ENCODE results near the gene HOXC10.

The HOXC10 gene

DNA sequence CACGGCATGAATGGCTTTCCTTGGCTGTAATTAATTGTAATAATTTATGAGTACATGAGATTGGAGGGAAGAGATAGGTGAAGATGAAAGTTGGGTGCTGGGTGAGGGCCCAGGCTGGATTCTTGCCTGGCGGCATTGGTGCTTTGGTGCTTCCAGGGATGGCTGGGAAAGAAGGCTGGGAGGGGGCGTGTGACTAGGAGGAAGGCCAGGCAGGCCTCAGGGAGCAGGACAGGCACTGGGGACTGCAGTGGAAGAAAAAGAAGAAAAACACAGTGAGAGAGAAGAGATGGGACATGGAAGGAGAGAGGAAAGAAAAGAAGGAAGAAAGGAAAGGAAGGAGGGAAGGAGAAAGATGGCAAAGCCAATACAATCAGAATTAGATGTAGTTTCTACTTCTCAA is 18.7 kb downstream of the HOXC10 start:
- DNase-seq (ENCODE audit: low read depth) = no peak

DNA sequence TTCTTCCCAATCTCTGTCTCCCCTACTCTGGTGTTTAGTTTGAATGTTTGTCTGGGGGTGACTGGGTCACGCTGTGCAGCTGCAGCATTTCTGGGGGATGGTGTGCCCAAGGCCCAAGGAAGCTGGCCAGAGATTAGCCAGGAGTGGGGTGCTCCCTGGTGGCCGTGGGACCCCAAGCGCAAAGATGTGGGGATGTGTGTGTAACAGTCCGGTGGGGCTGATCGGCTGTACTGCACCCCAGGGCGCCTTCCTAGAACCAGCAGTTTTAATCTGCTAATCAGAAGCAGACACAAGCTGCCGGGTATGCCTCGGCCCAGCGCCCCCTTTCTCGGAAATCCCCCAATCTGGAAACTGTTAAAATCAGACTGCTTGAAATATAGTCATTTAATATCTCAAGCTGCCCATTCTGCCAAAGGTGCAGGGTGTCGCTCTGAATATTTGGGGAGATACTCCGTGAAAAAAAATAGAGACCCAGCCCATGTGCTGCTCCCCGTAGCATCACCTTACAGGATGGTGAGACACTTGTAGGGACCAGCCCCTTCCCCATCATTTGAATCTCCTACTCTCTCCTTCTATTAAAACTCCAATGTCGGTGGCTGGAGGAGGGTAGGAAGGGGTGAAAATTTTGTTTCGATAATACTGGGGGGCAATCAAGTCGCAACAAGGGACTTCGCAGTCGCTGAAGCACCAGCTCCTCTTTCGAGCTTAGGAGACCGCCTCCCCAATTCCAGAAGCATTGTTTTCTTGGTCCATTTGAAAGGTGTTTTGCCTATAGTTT is 19.3 kb downstream of the HOXC10 start:
- DNase-seq (ENCODE audit: low read depth) = no peak

DNA sequence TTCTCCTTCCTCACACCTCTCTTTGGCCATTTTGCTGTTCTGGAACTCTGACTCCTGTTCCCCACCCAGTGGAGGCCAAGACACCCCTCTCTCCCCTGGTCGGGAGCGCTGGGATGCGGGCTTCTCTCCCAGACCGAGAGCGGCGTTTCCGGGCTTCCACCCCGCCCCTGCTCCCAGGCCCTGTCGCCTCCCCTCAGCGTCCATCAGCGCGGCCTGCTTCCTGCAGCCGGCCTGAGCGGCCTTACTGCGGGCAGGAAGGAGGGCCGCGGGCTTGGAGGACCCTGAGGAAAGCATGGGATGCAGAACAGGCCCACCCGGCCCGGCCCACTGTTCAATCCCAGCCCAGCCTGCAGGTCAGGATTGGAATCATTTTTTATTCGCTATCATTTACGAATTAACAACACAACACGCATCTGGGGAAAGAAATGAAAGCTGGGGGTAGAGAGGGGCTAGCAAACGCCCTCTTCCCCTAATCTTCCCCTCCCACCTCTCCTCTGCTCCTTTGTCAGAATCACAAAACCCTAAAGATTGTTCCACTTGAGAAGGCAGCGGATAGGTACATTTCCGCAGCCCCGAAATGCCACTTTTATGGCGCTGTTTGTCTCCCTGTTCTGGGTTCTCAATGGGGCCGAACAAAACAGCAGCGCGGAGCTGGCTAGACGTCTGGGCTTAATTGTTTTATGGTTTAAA is 20.0 kb downstream of the HOXC10 start:
- no peak for DNase-seq (ENCODE audit: low read depth)

DNA sequence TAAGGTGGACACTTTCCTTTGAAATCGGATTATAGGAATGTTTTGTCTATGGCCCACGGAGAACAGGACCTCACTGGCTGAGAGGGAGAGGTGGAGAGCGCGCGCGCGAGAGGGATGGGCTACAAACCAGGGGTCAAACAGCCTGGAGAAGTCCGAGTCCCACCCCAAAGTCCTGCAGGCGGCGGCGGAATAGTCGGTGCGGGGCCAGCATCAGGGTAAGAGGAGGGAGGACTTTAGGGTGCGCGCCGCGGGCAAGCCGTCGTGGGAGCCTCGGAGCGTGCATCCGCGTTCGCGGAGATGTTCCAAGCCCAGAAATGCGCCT is 20.5 kb downstream of the HOXC10 start:
- no peak for DNase-seq (ENCODE audit: low read depth)

DNA sequence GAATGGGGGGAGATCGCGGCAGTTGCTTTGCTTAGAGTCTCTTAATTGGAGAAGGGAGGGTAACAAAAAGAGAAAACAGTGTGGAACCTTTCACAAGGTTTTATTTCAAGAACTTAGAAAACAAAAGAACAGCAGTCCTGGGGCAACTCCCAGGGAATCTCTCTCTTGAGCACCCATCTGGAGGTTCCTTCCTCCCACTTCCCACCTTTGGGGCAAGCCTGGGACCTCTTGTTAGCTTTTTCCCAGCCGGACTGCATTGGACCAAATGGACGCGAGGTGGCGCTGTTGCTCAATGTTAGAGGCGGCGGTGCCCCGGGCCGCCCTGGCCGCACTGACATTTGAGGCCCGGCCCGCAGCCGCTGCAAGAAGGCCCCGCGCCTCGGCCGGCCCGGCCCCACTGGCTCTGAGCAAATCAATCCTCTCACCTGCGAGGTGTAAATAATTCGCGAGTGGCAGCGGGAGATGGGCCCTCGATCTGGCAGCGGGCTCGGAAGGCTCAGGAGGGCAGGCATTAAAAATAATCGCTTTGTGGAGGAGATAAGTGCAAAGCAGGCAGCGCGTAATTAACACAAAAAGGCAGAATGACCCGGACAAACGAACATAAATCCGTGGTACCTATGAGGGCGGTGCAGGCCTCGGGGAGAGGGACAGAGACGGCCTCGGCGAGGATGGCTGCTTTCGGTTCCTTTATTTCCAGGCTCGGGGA is 21.1 kb downstream of the HOXC10 start:
- DNase-seq (ENCODE audit: low read depth) = peak; percentile 77

DNA sequence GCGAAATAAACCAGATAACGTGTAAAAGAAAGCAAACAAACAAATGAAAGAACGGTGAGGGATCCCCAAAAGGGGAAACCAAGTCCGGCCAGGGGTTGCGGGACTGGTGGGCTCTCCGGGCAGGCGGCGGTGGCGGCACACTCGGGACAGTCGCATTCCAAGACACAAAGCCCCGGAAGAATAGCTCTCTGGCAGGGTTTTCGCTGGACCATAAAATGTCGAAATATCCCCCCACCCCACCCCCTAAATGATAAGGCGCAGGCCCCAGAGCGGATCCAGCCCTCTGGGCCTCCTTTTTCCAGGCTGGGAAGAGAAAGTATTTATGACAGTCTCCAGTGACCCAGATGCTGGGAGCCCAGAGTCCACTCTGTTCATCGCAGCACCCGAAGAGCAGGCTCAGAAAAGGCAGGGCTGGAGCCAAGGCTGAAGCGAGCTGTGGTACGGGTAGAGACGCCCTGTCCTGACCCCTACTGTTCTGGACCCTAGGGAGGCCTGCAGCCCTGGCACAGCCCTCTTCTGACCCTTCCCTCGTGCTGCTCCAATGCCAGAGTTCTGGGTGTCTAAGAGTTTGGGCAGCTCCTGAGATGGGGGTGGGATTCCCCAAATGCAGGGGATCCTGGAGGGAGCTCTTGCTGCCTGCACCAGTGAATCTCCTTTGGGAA is 21.7 kb downstream of the HOXC10 start:
- no peak for DNase-seq (ENCODE audit: low read depth)

DNA sequence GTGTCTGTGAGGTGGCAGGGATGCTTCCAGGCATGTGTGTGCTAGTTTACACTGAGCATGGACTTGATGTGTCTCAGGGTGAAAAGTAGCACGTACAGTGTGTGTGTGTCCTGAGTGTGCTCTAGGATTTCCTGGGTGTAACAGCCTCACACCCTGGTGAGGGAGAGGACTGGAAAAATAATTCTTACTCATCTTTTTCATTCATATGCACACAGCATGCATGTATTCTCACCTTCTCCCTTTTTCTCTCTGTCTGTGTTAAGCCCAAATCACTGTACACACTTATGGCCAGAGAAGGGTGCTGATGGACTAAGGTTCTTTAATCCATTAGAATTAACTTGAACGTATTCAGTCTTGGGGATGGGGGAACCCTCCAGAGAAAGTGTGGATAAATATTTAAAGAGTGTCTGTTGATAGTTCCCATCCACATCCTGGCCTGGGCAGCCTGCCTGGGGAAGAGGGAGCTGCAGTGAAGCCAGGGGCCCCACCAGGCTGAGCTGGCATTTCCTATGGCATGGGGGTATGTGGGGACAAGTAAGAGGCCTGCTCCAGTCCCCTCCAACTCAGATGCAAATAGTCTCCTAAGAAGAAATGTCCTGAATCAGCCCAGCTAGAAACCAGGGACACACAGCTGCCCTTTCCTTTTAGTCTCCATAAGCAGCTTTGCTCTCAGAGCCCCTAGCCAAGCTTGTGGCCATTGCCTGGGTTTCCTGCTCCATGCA is 22.8 kb downstream of the HOXC10 start:
- DNase-seq (ENCODE audit: low read depth) = no peak

DNA sequence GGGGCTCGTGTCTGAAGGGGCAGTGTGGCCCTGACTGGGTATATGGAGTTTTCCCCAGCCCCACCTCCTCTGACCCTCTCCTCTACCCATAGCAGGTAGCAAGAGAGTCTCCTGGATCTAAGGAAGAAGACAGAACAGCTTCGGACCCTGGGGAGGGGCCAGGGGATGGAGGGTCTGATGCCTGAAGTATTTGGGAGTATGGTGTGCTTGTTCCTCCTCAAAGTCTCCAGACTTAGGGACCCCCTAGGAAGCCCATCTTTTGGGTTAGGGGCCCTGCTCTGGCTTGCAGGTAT is 23.3 kb downstream of the HOXC10 start:
- DNase-seq (ENCODE audit: low read depth) = no peak

DNA sequence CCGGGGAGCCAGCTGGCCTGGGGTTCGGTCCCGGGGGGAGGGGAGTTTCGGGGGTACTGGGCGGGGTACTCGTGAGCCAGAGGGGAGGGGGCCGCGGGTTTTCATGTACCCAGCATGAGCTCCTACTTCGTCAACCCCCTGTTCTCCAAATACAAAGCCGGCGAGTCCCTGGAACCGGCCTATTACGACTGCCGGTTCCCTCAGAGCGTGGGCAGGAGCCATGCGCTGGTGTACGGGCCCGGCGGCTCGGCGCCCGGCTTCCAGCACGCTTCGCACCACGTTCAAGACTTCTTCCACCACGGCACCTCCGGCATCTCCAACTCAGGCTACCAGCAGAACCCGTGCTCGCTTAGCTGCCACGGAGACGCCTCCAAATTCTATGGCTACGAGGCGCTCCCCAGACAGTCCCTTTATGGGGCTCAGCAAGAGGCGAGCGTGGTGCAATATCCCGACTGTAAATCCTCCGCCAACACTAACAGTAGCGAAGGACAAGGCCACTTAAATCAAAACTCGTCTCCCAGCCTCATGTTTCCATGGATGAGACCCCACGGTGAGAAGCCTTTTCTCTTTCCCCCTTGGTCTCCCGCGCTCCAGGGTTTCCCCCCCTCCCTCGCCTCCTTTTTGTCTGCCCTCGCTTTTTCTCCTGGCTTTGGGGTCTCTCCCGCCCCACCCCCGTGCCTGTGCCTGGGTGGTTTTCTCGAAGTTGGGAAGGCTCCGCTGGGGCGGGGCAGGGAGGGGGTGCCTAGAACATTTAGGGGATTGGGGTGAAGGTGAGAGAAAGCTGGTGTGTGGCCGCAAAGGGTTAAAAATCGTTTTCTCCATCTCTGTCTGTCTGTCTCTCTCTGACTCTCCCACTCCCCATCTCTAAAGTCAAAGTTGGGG is 24.5 kb downstream of the HOXC10 start:
- no peak for DNase-seq (ENCODE audit: low read depth)

DNA sequence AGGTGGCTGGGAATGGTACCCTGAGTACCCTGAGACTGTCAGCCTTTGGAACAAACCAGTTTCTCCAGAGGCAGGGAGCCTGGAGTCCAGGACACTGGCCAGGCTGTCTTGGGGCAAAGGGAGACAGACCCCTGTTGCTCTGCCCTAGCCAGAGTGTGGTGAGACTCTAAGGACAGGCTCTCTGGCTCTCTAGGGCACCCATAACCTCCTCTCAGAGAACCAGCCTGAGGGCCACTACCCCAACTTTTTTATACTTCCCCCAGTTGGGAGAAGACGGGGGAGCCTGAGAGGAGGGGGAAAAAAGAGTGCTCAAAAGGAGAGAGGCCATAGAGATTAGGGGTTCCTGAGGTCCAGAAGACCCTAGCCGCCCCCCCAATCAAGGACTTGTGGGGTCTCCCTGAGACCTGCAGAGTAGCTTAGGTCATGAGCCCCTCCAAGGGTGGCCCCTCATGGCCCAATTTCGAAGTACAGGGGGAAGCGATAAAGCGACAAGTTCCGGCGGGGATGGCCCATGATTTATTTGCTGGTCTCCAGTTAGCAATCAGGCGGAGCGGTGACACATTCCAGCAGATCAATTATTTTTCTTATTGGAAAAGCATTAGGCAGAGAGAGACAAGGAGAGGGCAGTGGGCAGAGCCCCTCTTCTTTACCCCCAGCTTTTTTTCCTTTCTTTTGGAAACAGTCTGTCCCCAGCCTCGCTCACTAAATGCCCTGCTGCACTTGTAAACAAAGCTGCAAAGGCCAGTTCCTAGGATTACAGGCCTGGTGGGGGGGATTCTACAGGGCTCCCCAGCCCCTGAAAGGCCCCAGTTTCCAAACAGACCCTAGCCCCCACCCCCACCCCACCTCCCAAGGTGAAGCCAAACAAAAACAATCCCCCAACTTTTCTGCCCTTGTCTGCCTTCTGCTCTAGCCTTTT is 25.4 kb downstream of the HOXC10 start:
- DNase-seq (ENCODE audit: low read depth) = no peak

DNA sequence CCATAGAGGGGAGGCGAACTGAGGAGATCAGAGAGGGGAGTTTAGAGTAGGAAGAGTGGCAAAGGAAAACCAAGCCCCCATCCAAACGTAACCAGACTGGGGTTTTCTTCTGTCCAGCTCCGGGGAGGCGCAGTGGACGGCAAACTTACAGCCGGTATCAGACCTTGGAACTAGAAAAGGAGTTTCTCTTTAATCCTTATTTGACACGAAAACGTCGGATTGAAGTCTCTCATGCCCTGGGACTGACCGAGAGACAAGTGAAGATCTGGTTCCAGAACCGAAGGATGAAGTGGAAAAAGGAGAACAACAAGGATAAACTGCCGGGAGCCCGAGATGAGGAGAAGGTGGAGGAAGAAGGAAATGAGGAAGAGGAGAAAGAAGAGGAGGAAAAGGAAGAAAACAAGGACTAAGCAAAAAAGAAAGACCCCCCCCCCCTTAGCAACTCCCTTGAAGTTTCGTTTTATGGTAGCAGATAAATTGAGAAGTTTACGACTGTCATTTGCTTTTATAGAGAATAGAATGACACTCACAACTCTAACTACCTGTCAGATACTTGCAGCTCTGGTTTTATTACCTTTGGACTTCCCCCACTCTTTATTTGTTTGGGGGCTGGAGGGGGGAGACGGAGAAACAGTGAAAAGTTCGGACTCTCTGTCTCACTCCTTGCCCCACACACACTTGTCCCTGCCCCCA is 26.2 kb downstream of the HOXC10 start:
- DNase-seq (ENCODE audit: low read depth) = no peak

DNA sequence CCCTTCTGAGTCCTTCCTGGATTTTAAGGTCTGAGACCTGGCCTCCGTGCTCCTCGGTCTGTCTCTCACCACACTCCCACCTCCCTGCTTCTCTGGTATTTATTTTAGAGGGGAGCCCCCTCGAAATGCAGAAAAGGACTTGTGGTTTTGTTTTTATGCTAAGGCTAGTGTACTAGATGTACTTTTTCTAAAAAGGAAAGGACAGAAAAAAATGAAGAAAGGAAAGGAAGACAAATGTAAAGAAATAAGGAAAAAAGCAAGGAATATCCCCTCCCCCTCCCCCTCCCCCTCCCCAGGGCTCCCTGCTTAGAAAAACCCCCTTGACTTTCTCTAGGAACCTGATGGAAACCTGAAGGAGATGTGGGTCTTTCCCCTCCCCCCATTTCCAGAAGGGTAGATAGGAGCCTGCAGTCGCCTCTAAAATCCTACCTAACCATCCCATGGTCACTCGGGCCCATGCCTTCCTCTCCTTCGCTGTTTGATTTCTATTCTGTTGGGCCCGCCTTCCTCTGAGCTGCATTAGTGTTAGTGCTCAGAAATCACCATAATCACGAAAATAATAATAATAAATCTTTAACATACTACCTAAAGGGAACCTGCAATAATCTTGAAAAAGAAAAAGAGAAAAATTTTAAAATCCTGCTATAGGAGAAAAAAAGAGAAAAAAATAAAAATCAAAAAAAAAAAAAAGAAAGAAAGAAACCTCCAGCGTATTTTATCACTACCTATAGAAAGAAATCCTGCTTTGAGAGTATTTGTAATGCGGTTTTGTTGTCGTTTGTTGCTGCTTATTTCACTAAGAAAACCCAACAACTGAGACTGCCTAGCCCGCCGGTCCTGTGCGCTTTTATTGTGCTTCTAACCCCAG is 27.0 kb downstream of the HOXC10 start:
- no peak for DNase-seq (ENCODE audit: low read depth)

DNA sequence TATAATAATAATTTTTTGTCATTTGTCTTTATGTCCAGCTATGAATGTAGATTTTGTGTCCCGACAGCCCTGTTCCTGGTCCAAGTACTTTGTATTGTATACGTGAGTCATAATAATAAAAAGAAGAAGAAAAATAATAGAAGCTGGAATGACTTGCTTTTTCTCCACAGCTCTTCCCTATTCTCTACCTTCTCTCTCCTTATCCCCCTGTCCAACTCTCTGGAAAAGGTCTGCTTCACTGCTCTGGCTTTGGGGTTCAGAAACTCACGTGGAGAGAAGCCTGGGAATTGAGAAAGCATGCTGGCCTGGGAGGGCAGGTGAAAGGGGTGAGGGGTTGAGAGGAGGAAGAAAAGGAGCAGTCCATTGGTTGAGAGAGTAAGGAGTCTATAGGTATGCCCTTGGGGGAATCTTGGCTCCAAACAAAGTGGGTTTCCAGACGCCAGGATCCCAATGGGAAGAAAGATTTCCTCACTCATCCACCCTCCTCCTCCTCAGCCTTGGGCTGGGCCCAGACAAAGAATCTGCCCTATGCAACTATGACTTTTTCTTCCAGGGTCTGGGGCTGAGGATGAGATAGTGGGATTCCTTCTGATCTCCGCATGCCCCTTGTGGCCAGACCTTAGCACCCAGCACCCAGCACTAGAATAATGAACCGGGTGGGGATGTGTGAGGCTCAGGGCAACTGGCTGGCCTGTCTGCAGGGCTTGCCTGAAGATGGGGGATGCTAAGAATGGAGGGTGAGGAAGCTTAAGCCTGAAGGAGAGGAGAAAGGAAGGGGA is 27.9 kb downstream of the HOXC10 start:
- no peak for DNase-seq (ENCODE audit: low read depth)

DNA sequence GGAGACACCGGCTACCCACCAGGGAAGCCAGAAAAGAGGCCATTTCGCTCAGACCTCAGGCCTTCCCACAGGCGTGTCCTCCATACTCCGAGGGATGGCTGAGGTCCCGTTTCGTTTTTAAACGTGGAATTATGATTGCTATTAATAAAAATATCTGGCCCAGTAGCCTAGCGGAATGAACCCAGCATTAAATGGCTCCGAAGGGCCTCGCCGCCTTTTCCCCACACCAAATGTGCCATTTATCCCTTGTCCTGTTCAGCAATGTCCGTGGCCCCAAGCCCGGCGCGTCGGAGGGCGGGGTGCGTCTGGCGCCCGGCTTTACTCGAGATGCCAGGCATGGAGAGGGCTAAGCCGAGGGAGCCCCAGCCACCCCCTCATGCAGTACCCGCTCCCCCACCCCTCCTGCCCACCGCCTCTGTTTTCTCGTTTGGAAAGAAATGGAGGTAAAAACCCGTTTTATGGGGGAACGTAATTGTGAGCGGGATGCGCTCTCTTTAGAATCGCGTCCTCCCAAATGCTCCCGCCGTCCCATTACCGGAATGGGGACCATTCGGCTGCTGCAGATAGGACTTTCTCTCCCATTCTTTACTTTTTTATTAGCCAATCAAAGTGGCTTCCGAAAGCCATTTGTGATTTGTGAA is 29.6 kb downstream of the HOXC10 start:
- no peak for DNase-seq (ENCODE audit: low read depth)

DNA sequence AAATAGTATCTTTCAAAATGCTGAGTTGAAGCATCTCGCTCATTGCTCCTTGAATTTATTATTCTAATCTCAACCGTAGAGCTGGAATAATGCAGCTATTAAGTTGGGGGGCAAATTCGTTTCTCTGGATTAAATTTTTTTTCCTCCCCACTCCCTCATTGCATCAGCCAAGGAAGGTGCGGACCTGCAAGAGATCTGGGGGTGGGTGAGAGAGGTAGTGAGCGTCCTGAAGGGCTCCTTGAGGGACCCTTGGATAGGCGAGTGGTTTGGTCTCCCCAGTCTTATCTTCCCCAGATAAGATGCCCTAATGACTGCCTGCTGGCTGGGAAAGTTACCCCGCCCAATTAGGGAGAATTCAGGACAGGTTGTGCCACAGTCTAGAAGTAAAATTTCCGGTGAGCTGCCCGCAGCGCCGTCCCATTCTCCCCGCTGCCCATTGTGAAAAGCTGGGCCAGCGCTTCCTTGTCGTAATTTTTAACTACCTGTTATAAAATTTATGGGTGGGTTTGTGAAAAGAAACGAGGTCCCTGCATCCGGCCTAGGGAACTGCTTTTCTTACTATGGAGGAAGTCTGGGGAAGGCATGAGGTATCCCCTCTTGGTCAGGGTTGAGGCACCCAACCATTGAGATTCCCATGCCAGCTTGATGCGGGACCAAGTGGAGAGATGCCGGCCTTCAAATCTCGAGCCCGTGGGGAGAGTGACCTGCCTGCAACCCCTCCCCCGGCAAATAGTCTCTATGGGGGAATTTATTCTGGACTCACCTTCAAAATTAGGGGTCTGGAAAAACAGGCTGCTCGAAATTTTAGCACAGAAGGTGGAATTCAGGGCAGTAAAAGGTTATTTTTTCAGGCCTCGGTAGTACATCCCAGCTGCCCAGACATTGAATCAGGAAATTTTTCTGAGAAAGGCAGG is 30.3 kb downstream of the HOXC10 start:
- no peak for DNase-seq (ENCODE audit: low read depth)

DNA sequence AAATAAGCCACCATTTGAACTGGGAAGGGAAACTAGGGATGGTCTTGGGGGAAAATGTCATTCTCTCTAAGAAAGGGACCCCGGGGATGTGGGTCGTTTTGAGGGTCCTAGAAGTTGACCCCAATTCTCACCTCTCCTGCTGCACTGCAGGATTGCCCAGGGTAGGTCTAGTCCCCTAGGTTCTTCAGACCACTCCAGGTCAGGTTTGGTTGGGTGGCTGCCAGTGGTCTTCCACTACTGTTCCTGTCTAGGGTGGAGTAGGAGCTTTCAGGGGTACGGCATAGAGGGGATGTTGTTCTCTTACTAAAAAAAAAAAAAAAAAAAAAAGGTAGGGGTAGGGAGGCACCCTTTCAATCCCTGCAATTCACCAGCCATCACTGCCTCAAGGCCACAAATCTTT is 31.1 kb downstream of the HOXC10 start:
- DNase-seq (ENCODE audit: low read depth) = no peak
